NCI-H146 treated with DMSO at 0.1 percent for 48 hours (cell line): ENCODE results near the gene PHTF1.
"Not testable (repeated sequence)": the region's sequence is repeated elsewhere in the genome, so short reads cannot be mapped to it uniquely, and the experiment has no call there.

Source experiments
- DNase-seq: peaks from one replicate; lab custom pipeline; 2025; ENCODE audit not compliant: unreplicated experiment; lab: John Stamatoyannopoulos, UW

PHTF1 gene

GRCh38 chr1:113732802-113733201 lies 26.5 kb downstream of the PHTF1 start:
- no peak for DNase-seq

GRCh38 chr1:113721010-113721409 lies 38.3 kb downstream of the PHTF1 start:
- no peak for DNase-seq

- DNase-seq, result not testable (repeated sequence)
Measured at GRCh38 chr1:113718621-113719020, 40.7 kb downstream of the PHTF1 start.

GRCh38 chr1:113717506-113717905 lies 41.8 kb downstream of the PHTF1 start:
- DNase-seq, result not testable (repeated sequence)

GRCh38 chr1:113714606-113715269 lies 44.5 kb downstream of the PHTF1 start:
- no peak for DNase-seq

GRCh38 chr1:113701429-113701828 lies 57.9 kb downstream of the PHTF1 start:
- DNase-seq, result no peak

- no peak for DNase-seq
Measured at GRCh38 chr1:113694910-113695309, 64.4 kb downstream of the PHTF1 start.

- DNase-seq, result no peak
Measured at GRCh38 chr1:113692824-113693431, 66.4 kb downstream of the PHTF1 start.

GRCh38 chr1:113692342-113692741 lies 66.9 kb downstream of the PHTF1 start:
- DNase-seq, result no peak

GRCh38 chr1:113691184-113691583 lies 68.1 kb downstream of the PHTF1 start:
- no peak for DNase-seq

- DNase-seq, result no peak
Measured at GRCh38 chr1:113686891-113687618, 72.2 kb downstream of the PHTF1 start.

GRCh38 chr1:113684153-113684541 lies 75.1 kb downstream of the PHTF1 start:
- DNase-seq, result no peak

- no peak for DNase-seq
Measured at GRCh38 chr1:113683384-113684152, 75.7 kb downstream of the PHTF1 start.

- no peak for DNase-seq
Measured at GRCh38 chr1:113681596-113682337, 77.5 kb downstream of the PHTF1 start.

- no peak for DNase-seq
Measured at GRCh38 chr1:113678159-113678469, 81.2 kb downstream of the PHTF1 start.

- DNase-seq, result peak; percentile 40
Measured at GRCh38 chr1:113677250-113678158, 81.8 kb downstream of the PHTF1 start.

- DNase-seq, result no peak
Measured at GRCh38 chr1:113676524-113676923, 82.8 kb downstream of the PHTF1 start.

- peak; percentile 56 for DNase-seq
Measured at GRCh38 chr1:113675302-113675701, 84.0 kb downstream of the PHTF1 start.

GRCh38 chr1:113674591-113674990 lies 84.7 kb downstream of the PHTF1 start:
- peak; percentile 72 for DNase-seq

- DNase-seq, result no peak
Measured at GRCh38 chr1:113672491-113672890, 86.8 kb downstream of the PHTF1 start.
